Stimulated activated CD8-positive, alpha-beta memory T cell treated with anti-CD3 and anti-CD28 coated beads, Interleukin-7, amount 100 ng/mL, for 24 hours (primary cell): Measurements from ENCODE around the gene IL20RA.
A peak's percentile ranks its signal among the peaks of the same experiment; 100 is the strongest.

Experiments
- DNase-seq: peaks from one replicate; pipeline ENCODE4 v3.0.0-alpha.2; 2020; ENCODE audit warnings: low read depth

Gene IL20RA

DNA sequence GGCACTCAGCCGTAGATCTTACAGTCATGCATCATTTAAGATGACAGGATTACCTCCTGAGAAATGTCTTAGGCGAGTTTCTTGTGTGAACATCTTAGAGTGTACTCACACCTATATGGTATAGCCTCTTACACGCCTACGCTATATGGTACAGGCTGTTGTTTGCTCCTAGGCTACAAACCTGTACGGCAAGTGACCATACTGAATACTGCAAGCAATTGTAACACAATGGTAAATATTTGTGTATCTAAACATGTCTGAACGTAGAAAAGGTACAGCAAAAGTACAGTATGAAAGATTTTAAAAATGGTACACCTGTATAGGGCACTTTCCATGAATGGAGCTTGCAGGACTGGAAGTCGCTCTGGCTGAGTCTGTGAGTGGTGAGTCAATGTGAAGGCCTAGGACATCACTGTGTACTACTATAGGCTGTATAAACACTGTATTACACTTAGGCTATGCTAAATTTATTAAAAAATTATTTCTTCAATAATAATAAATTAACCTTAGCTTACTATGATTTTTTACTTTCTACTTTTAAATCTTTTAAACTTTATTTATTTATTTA, 541 bp upstream of the IL20RA start:
- no peak for DNase-seq

GRCh38 chr6:137043710-137044365, 927 bp downstream of the IL20RA start:
- DNase-seq: no peak

- DNase-seq: no peak
These were observed 4.4 kb downstream of the IL20RA start for GRCh38 chr6:137040393-137040792.

DNA sequence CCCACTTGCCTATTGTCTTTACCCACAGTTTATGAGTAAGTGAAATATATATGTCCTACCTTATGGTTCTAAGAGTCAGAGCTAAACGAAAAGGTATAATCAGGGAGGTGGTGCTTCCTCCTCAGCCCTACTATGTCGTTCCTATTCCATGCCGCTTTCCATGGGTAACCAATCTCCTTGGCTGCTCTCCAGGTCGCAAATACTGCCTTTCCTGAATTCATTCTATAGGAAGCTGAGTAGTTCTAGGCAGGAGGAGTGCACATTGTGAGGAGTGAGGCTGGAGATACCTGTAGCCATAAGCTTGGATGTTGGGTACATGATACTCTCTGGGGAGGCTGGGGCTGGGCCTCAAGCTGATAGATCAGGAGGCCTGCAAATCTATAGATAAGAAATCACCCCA, 5.8 kb downstream of the IL20RA start:
- no peak for DNase-seq

- no peak for DNase-seq
These were observed 8.0 kb downstream of the IL20RA start for GRCh38 chr6:137036566-137037300.

DNA sequence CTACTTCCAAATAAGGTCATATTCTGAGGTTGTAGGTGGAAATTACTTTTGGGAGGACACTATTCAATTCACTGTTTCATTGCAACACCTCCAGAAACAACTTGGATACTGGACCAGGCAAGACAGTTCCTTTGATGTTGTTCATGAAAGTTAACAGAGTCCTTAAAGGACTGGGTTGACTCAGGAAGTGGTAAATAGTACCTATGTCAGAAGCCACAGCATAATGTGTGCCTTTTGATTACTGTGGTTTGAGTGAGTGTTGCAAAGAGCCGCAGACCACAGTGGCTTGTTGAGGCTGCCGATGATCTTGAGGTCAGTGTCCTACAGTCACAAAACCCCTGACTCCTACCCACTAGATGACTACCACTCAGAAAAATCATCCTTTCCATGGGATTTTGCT, 10.9 kb downstream of the IL20RA start:
- DNase-seq: peak; percentile 26

- DNase-seq: no peak
These were observed 13.6 kb downstream of the IL20RA start for GRCh38 chr6:137031122-137031521.

GRCh38 chr6:137028912-137029311, 15.9 kb downstream of the IL20RA start:
- no peak for DNase-seq

DNA sequence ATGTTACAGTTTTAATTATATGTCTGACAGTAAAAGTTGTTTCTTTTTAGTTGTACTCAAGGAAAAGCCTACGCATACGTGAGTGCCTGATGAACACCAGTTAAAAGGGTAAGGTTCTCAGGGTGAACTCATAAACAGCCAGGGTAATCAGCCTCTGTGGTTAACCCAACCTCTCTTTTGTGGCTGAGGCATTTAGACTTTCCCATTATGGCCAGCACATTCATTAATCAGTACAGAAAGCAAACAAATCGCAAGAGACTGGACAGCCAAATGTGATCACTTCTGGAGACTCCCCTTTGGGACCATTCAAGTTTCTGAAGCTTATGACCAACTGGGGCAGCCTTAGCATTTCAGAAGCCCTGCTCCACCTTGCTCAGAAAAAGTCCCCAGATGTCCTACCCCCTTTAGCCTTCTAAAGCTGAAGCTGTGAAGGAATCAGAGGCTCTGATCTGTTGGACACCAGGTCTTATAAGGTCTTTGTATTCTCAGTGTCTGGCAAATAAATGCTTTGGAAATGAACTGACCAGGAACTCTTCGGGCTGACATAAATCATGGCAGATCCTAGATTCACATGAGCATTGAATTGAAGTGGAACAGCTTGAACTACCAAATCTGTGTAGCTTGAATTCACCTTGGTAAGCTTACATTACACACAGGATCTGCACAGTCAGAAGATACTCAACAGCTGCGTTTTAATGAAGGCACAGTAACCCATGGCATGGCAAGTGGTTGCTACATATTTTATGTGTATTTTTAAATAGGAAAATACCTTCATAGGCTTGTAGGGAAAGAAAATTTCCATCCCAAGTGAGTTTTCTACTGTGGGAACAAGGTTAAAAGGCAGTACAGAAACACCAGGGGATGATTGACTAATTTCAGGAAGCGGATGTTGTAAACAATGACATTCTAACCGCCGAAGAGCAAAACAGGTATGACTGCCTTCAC, 18.7 kb downstream of the IL20RA start:
- DNase-seq: no peak

DNA sequence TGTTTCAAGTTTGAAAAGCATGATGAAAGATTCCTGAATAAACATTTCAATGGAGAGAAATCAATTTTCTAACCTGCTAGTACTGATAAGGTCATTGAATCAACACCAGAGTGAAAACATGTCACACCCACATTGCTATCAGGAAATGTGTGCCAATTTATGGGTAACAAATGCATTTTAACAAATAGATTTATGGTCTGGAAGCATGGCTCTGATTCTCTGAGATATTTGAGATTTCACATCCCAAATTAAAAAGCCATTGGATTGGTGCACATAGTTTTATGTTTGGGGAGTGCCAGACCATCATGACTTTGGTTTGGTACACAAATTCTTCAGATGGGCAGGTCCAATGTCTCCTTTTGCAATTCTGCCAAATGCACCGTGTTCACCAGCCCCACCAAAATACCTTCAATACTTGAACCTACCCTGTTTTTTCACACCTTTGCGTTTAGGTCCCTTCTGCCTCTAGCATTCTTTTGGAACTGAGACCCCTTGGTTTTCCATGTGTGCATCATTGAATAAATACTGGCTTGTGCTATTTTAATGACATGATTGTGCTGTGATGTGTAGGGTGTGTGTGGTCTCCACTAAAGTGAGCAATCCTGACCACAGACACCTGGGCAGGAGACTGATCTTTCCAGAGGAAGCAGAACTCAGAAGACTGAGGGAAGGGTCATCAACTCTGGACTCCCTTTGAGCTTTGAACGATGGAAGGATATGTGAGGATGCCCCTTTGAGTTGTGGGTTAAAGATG, 20.4 kb downstream of the IL20RA start:
- DNase-seq: no peak

- no peak for DNase-seq
These were observed 24.0 kb downstream of the IL20RA start for GRCh38 chr6:137020776-137021175.

DNA sequence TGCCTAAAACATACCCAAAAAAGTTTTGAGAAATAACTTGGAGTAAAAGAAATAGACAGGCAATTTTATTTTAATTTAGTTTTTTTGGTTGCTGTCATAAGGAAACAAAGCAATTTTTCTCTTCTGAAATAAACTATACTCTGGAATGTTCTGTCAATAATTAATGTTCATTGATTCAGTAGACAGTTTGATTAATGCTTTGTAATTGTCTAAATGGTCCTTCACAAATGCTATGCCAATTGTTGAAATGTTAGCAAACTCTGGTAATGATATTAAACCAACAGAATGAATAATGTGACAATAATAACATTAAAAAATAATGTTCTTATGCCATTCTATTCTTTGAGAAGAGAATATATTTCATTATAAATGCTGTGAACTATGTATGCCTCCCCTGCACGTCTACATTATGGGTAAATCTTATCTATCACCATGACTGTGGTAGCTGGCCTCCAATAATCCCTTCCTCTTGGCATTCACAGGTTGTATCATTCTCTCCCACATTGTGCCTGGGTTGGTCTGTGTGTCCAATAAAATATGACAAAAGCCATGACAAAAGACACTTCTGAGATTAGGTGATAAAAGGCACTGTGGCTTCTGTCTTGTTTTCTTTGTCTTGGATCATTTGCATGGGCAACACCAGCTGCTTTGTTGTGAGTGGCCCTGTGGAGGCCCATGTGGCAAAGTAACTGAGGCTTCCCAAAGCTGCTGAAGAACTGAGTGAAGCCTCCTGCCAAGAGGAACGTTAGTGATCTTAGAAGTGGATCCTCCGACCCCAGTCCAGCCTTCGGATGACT, 25.1 kb downstream of the IL20RA start:
- no peak for DNase-seq

GRCh38 chr6:137017081-137017480, 27.7 kb downstream of the IL20RA start:
- DNase-seq: no peak

DNA sequence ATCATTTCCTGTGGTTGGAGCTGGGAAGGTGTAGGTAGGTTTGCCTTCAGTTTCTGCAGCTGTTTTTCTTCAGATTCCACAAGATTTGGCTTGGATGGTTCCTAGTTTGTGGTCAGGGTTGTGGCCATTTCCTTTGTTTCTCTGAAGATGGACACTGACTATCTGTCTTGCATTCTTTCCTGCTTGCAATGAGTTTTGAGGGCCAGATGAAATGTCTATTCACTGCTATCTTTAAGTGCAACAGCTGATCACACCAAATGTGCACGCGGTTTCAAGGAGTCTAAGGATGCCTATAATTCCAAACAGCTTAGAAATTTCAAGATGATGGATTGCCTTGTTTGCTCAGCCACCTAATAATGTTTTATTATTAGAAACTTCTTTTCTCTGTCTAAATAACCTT, 28.4 kb downstream of the IL20RA start:
- DNase-seq: no peak

GRCh38 chr6:137015943-137016342, 28.8 kb downstream of the IL20RA start:
- no peak for DNase-seq

GRCh38 chr6:137013738-137014602, 30.8 kb downstream of the IL20RA start:
- DNase-seq: no peak

GRCh38 chr6:137013031-137013430, 31.7 kb downstream of the IL20RA start:
- no peak for DNase-seq

DNA sequence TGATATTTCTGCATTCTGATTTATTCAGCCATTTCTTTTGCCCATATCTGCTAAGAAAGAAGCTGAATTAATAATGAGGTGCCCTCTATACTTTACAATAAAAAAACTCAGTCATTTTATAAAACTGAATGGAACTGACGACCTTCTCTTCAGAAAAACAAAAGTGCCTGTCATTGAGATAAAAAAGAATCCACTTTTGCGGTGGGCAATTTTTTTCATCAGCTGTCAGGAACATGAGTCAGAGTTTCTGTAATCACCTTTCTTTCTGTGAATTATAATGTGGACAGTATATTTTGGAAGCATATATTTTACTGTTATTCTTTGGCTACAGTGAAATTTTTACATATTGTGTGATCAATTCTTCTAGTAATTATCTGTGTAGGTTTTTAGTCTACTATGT, 33.4 kb downstream of the IL20RA start:
- DNase-seq: no peak

DNA sequence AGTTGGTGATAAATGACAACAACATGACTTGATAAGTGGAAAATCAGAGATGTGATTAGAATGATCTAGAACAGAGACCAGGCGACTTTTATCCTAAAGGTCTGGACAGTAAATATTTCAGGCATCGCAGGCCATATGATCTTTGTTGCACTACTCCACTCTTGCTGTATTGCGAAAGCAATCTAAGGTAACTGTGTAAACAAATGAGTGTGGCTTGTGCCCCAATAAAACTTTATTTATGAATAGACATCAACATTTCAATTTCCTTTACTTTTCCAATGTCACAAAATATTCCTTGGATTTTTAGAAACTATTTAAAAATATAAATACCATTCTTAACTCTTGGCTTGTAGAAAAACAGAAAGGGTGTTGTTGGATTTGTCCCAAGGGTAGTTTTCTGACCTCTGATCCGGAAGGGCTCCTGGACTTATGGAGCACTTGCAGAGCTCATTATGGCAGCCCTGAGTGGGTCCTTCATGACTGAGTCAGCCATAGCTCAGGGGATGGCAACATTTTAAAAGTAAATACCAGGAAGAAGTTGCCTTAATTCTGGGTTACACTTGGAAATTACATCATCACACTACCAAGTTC, 34.5 kb downstream of the IL20RA start:
- no peak for DNase-seq
